Mesendoderm (in vitro differentiated cells): ENCODE data around the gene CLEC18C.
"Not testable (repeated sequence)": the region's sequence is repeated elsewhere in the genome, so short reads cannot be mapped to it uniquely, and the experiment has no call there.

Experiments used
- DNase-seq: peaks from one replicate; pipeline ENCODE4 v3.0.0; 2013
- H2AK5ac ChIP-seq: 2 replicates; pipeline ENCODE4 v1.6.1; 2013; ENCODE audit warnings: low read length, inconsistent platforms
- H2BK120ac ChIP-seq: 2 replicates; pipeline ENCODE4 v1.6.1; 2013; ENCODE audit warnings: low read depth, mild to moderate bottlenecking, low read length, moderate library complexity, mixed read lengths
- H2BK15ac ChIP-seq: replicated peaks from 2 replicates; pipeline ENCODE4 v1.6.1; 2013; ENCODE audit warnings: low read depth, mild to moderate bottlenecking, moderate library complexity
- H2BK5ac ChIP-seq: 2 replicates; pipeline ENCODE4 v1.6.1; 2013; ENCODE audit warnings: low read length, inconsistent platforms
- H3K18ac ChIP-seq: 2 replicates; pipeline ENCODE4 v1.6.1; 2013; ENCODE audit warnings: mild to moderate bottlenecking, low read length, mixed read lengths
- H3K23ac ChIP-seq: one replicate; pipeline ENCODE4 v1.6.1; 2013; ENCODE audit warnings: low read length
- H3K27ac ChIP-seq: 2 replicates; pipeline ENCODE4 v1.5.1; 2013; ENCODE audit warnings: low read depth, mild to moderate bottlenecking, inconsistent platforms, low read length, moderate library complexity
- H3K27me3 ChIP-seq: 2 replicates; pipeline ENCODE4 v1.6.1; 2013; ENCODE audit warnings: low read length, control low read depth, mild to moderate bottlenecking, inconsistent platforms; ENCODE audit not compliant: insufficient read depth, poor library complexity
- H3K36me3 ChIP-seq: 2 replicates; pipeline ENCODE4 v1.6.1; 2013; ENCODE audit warnings: low read length, inconsistent platforms; ENCODE audit not compliant: control insufficient read depth, insufficient read depth
- H3K4ac ChIP-seq: one replicate; pipeline ENCODE4 v1.6.1; 2013; ENCODE audit warnings: low read depth, mild to moderate bottlenecking, low read length, moderate library complexity
- H3K4me1 ChIP-seq: 2 replicates; pipeline ENCODE4 v1.6.1; 2013; ENCODE audit warnings: low read depth, low read length, inconsistent platforms; ENCODE audit not compliant: control insufficient read depth
- H3K4me2 ChIP-seq: 2 replicates; pipeline ENCODE4 v1.6.1; 2013; ENCODE audit warnings: low read length
- H3K4me3 ChIP-seq: 2 replicates; pipeline ENCODE4 v1.5.1; 2013; ENCODE audit warnings: mild to moderate bottlenecking, low read length
- H3K56ac ChIP-seq: one replicate; pipeline ENCODE4 v1.6.1; 2013; ENCODE audit warnings: low read length
- H3K79me1 ChIP-seq: 2 replicates; pipeline ENCODE4 v1.6.1; 2013; ENCODE audit warnings: low read length, inconsistent platforms
- H3K79me2 ChIP-seq: 2 replicates; pipeline ENCODE4 v1.6.1; 2013; ENCODE audit warnings: mild to moderate bottlenecking, low read length; ENCODE audit not compliant: control insufficient read depth, insufficient read depth
- H3K9ac ChIP-seq: 2 replicates; pipeline ENCODE4 v1.6.1; 2013; ENCODE audit warnings: low read length, inconsistent platforms
- H4K5ac ChIP-seq: one replicate; pipeline ENCODE4 v1.6.1; 2013; ENCODE audit warnings: low read length
- H4K8ac ChIP-seq: one replicate; pipeline ENCODE4 v1.6.1; 2013; ENCODE audit warnings: low read depth, mild to moderate bottlenecking, control low read depth, low read length, moderate library complexity
- WGBS: extraction: QIAGEN DNeasy Blood & Tissue Kit; methylation state at CpG from one replicate; pipeline ENCODE4 v1.1.7; 2013; ENCODE audit warnings: low lambda C conversion rate, missing lambda C conversion rate; ENCODE audit not compliant: insufficient coverage; ENCODE audit errors: extremely low coverage; 5-methylcytosine and 5-hydroxymethylcytosine counted together

CLEC18C gene

GRCh38 chr16:70197611-70198010 lies 24.0 kb downstream of the CLEC18C start:
- not testable (repeated sequence) for H3K4me1 ChIP-seq, H3K9ac ChIP-seq, H3K4me2 ChIP-seq, H3K23ac ChIP-seq, H3K27me3 ChIP-seq, H3K79me2 ChIP-seq, H3K18ac ChIP-seq, H2AK5ac ChIP-seq, H3K4ac ChIP-seq, H2BK5ac ChIP-seq, H4K5ac ChIP-seq, H2BK120ac ChIP-seq, DNase-seq, H4K8ac ChIP-seq, H2BK15ac ChIP-seq, H3K36me3 ChIP-seq, H3K56ac ChIP-seq, H3K79me1 ChIP-seq, H3K4me3 ChIP-seq, H3K27ac ChIP-seq
- no CpG with 5 or more reads among the region's 7 CpGs for WGBS

- not testable (repeated sequence) for H4K5ac ChIP-seq, H3K36me3 ChIP-seq, H3K79me2 ChIP-seq, DNase-seq, H3K4me3 ChIP-seq, H3K4ac ChIP-seq, H3K9ac ChIP-seq, H3K23ac ChIP-seq, H4K8ac ChIP-seq, H2BK15ac ChIP-seq, H3K27ac ChIP-seq, H2AK5ac ChIP-seq, H3K27me3 ChIP-seq, H3K4me1 ChIP-seq, H2BK5ac ChIP-seq, H3K4me2 ChIP-seq, H3K18ac ChIP-seq, H3K79me1 ChIP-seq, H3K56ac ChIP-seq, H2BK120ac ChIP-seq
- no CpG with 5 or more reads among the region's 9 CpGs for WGBS
Observed at GRCh38 chr16:70198230-70198629, 24.6 kb downstream of the CLEC18C start.

- H3K23ac ChIP-seq, result not testable (repeated sequence)
- no CpG with 5 or more reads among the region's 3 CpGs for WGBS
Observed at GRCh38 chr16:70198666-70199065, 25.1 kb downstream of the CLEC18C start.

GRCh38 chr16:70199170-70199569 lies 25.6 kb downstream of the CLEC18C start:
- WGBS, result no CpG with 5 or more reads among the region's 9 CpGs
- H3K4me3 ChIP-seq, H3K27me3 ChIP-seq, H3K36me3 ChIP-seq, DNase-seq, H3K4me2 ChIP-seq, H2AK5ac ChIP-seq, H3K4me1 ChIP-seq, H2BK5ac ChIP-seq, H3K79me2 ChIP-seq, H3K27ac ChIP-seq, H3K9ac ChIP-seq, H2BK120ac ChIP-seq, H3K56ac ChIP-seq, H3K4ac ChIP-seq, H3K79me1 ChIP-seq, H3K18ac ChIP-seq, H3K23ac ChIP-seq, H2BK15ac ChIP-seq, H4K5ac ChIP-seq, H4K8ac ChIP-seq: not testable (repeated sequence)

More at GRCh38 chr16:70198666-70199065, 25.1 kb downstream of the CLEC18C start:
- H3K4ac ChIP-seq, H3K56ac ChIP-seq, H4K5ac ChIP-seq, H2BK120ac ChIP-seq, H4K8ac ChIP-seq, H3K79me1 ChIP-seq, H3K9ac ChIP-seq, H3K4me3 ChIP-seq, H3K79me2 ChIP-seq, H3K27me3 ChIP-seq, H3K18ac ChIP-seq, H2BK5ac ChIP-seq, H2BK15ac ChIP-seq, H3K4me2 ChIP-seq, H3K27ac ChIP-seq, H3K4me1 ChIP-seq, DNase-seq, H3K36me3 ChIP-seq, H2AK5ac ChIP-seq: not testable (repeated sequence)

- H2AK5ac ChIP-seq, H3K36me3 ChIP-seq, H3K79me2 ChIP-seq, H2BK120ac ChIP-seq, H3K4ac ChIP-seq, H3K18ac ChIP-seq, H3K79me1 ChIP-seq, H3K4me1 ChIP-seq, H3K4me2 ChIP-seq, H3K9ac ChIP-seq, H3K23ac ChIP-seq, H3K27me3 ChIP-seq, H3K27ac ChIP-seq, H4K8ac ChIP-seq, H2BK5ac ChIP-seq, H3K4me3 ChIP-seq, H2BK15ac ChIP-seq, H4K5ac ChIP-seq, H3K56ac ChIP-seq, DNase-seq: not testable (repeated sequence)
- no CpG with 5 or more reads among the region's 8 CpGs for WGBS
Observed at GRCh38 chr16:70200063-70200462, 26.5 kb downstream of the CLEC18C start.

- not testable (repeated sequence) for H3K36me3 ChIP-seq, H2BK5ac ChIP-seq, H3K18ac ChIP-seq, H3K27ac ChIP-seq, H3K56ac ChIP-seq, H3K79me1 ChIP-seq, H2BK120ac ChIP-seq, H3K23ac ChIP-seq, H2AK5ac ChIP-seq, H3K4ac ChIP-seq, H3K4me3 ChIP-seq, H3K9ac ChIP-seq, H3K4me2 ChIP-seq, H3K4me1 ChIP-seq, H4K8ac ChIP-seq, DNase-seq, H2BK15ac ChIP-seq, H3K79me2 ChIP-seq, H4K5ac ChIP-seq, H3K27me3 ChIP-seq
- WGBS, result no CpG with 5 or more reads among the region's 7 CpGs
Observed at GRCh38 chr16:70203508-70203907, 29.9 kb downstream of the CLEC18C start.
